BLaER1 (cell line): ENCODE data around the gene S100A10.
A peak's percentile ranks its signal among the peaks of the same experiment; 100 is the strongest.

Experiments used
- H3K27ac ChIP-seq: shearing (Covaris generic); formaldehyde crosslinking; 2 replicates; pipeline ENCODE4 v1.8.1; 2022
- H3K27me3 ChIP-seq: shearing (Covaris generic); formaldehyde crosslinking; 2 replicates; pipeline ENCODE4 v1.8.1; 2022
- H3K36me3 ChIP-seq: shearing (Covaris generic); formaldehyde crosslinking; 2 replicates; pipeline ENCODE4 v1.8.1; 2022
- H3K4me1 ChIP-seq: shearing (Covaris generic); formaldehyde crosslinking; 2 replicates; pipeline ENCODE4 v1.8.1; 2022
- H3K4me2 ChIP-seq: shearing (Covaris generic); formaldehyde crosslinking; 2 replicates; pipeline ENCODE4 v1.8.1; 2022
- H3K4me3 ChIP-seq: shearing (Covaris generic); formaldehyde crosslinking; 2 replicates; pipeline ENCODE4 v1.8.1; 2022
- H3K9ac ChIP-seq: shearing (Covaris generic); formaldehyde crosslinking; 2 replicates; pipeline ENCODE4 v1.8.1; 2022
- H3K9me3 ChIP-seq: shearing (Covaris generic); formaldehyde crosslinking; 2 replicates; pipeline ENCODE4 v1.8.1; 2022
- H4K20me1 ChIP-seq: shearing (Covaris generic); formaldehyde crosslinking; 2 replicates; pipeline ENCODE4 v1.8.1; 2022
- Cebpa-rat ChIP-seq: shearing (Covaris generic); IDR thresholded peaks from 2 replicates; pipeline ENCODE4 v1.8.1; 2022

The S100A10 gene

GRCh38 chr1:151980287-151981177 is 13.1 kb downstream of the S100A10 start:
- no peak for TF ChIP-seq Cebpa-rat
- Histone ChIP-seq H4K20me1 (no peaks in the 10 kb centered on the region), H3K36me3 (peaks cover 20% of the 10 kb centered on the region), H3K9ac (no peak overlapping the region), H3K27me3 (no peaks in the 10 kb centered on the region), H3K4me3 (no peak overlapping the region), H3K9me3 (no peaks in the 10 kb centered on the region), H3K4me1 (peaks cover 45% of the 10 kb centered on the region), H3K27ac (no peak overlapping the region), H3K4me2 (peak overlapping the region; percentile 63)

- no peak overlapping the region for H3K4me3 ChIP-seq
- no peak for TF ChIP-seq Cebpa-rat
- H3K4me2 ChIP-seq, result no peak overlapping the region
- H3K27me3 ChIP-seq, result no peaks in the 10 kb centered on the region
- no peaks in the 10 kb centered on the region for H3K9me3 ChIP-seq
- no peak overlapping the region for H3K9ac ChIP-seq
- H3K4me1 ChIP-seq, result peaks cover 29% of the 10 kb centered on the region
- H4K20me1 ChIP-seq, result no peaks in the 10 kb centered on the region
- no peak overlapping the region for H3K27ac ChIP-seq
- peaks cover 20% of the 10 kb centered on the region for H3K36me3 ChIP-seq
Measured at GRCh38 chr1:151978922-151979321, 14.7 kb downstream of the S100A10 start.

GRCh38 chr1:151977662-151978230 is 15.9 kb downstream of the S100A10 start:
- Histone ChIP-seq H3K4me3 (no peak overlapping the region), H3K9me3 (no peaks in the 10 kb centered on the region), H3K4me1 (peaks cover 17% of the 10 kb centered on the region), H3K4me2 (no peak overlapping the region), H4K20me1 (no peaks in the 10 kb centered on the region), H3K36me3 (peaks cover 13% of the 10 kb centered on the region), H3K27me3 (no peaks in the 10 kb centered on the region), H3K9ac (no peak overlapping the region), H3K27ac (no peak overlapping the region)
- TF ChIP-seq Cebpa-rat, result no peak

- no peak overlapping the region for H3K9ac ChIP-seq
- no peaks in the 10 kb centered on the region for H3K9me3 ChIP-seq
- TF ChIP-seq Cebpa-rat, result no peak
- no peaks in the 10 kb centered on the region for H4K20me1 ChIP-seq
- no peaks in the 10 kb centered on the region for H3K27me3 ChIP-seq
- no peak overlapping the region for H3K4me2 ChIP-seq
- H3K36me3 ChIP-seq, result 0 out of 2 replicates have a peak, but pooled peaks cover 6% of the 10 kb centered on the region
- no peak overlapping the region for H3K4me3 ChIP-seq
- no peak overlapping the region for H3K27ac ChIP-seq
- peaks cover 17% of the 10 kb centered on the region for H3K4me1 ChIP-seq
Measured at GRCh38 chr1:151976858-151977257, 16.8 kb downstream of the S100A10 start.

GRCh38 chr1:151976015-151976343 is 17.7 kb downstream of the S100A10 start:
- Histone ChIP-seq H3K36me3 (0 out of 2 replicates have a peak, but pooled peaks cover 1% of the 10 kb centered on the region), H3K9ac (no peak overlapping the region), H3K4me2 (no peak overlapping the region), H3K27ac (no peak overlapping the region), H3K4me1 (peaks cover 13% of the 10 kb centered on the region), H3K9me3 (no peaks in the 10 kb centered on the region), H3K27me3 (no peaks in the 10 kb centered on the region), H4K20me1 (no peaks in the 10 kb centered on the region), H3K4me3 (no peak overlapping the region)
- no peak for TF ChIP-seq Cebpa-rat

- no peak overlapping the region for H3K9ac ChIP-seq
- no peak overlapping the region for H3K4me2 ChIP-seq
Measured at GRCh38 chr1:151975311-151976014, 18.2 kb downstream of the S100A10 start.

GRCh38 chr1:151972542-151973248 is 21.0 kb downstream of the S100A10 start:
- Histone ChIP-seq H3K4me3 (no peak overlapping the region), H3K36me3 (no peaks in the 10 kb centered on the region), H3K9ac (no peak overlapping the region), H3K9me3 (no peaks in the 10 kb centered on the region), H4K20me1 (no peaks in the 10 kb centered on the region), H3K27me3 (no peaks in the 10 kb centered on the region), H3K27ac (no peak overlapping the region), H3K4me2 (no peak overlapping the region), H3K4me1 (peaks cover 8% of the 10 kb centered on the region)
- no peak for TF ChIP-seq Cebpa-rat

More at GRCh38 chr1:151975311-151976014, 18.2 kb downstream of the S100A10 start:
- no peaks in the 10 kb centered on the region for H3K9me3 ChIP-seq
- H3K27ac ChIP-seq, result no peak overlapping the region
- H3K36me3 ChIP-seq, result no peaks in the 10 kb centered on the region
- no peaks in the 10 kb centered on the region for H3K27me3 ChIP-seq
- no peak for TF ChIP-seq Cebpa-rat
- H3K4me3 ChIP-seq, result no peak overlapping the region
- H4K20me1 ChIP-seq, result no peaks in the 10 kb centered on the region
- H3K4me1 ChIP-seq, result peaks cover 7% of the 10 kb centered on the region

- H3K4me1 ChIP-seq, result peaks cover 9% of the 10 kb centered on the region
- no peaks in the 10 kb centered on the region for H4K20me1 ChIP-seq
- TF ChIP-seq Cebpa-rat, result no peak
- no peak overlapping the region for H3K4me3 ChIP-seq
- H3K4me2 ChIP-seq, result no peak overlapping the region
- H3K27me3 ChIP-seq, result no peaks in the 10 kb centered on the region
- no peak overlapping the region for H3K9ac ChIP-seq
- H3K9me3 ChIP-seq, result no peaks in the 10 kb centered on the region
- H3K27ac ChIP-seq, result no peak overlapping the region
- H3K36me3 ChIP-seq, result no peaks in the 10 kb centered on the region
Measured at GRCh38 chr1:151970626-151971025, 23.0 kb downstream of the S100A10 start.

- H3K9ac ChIP-seq, result no peak overlapping the region
- no peaks in the 10 kb centered on the region for H4K20me1 ChIP-seq
- no peak for TF ChIP-seq Cebpa-rat
- peaks cover 9% of the 10 kb centered on the region for H3K4me1 ChIP-seq
- no peaks in the 10 kb centered on the region for H3K27me3 ChIP-seq
- H3K4me2 ChIP-seq, result no peak overlapping the region
- no peak overlapping the region for H3K4me3 ChIP-seq
- no peaks in the 10 kb centered on the region for H3K9me3 ChIP-seq
- H3K27ac ChIP-seq, result no peak overlapping the region
- no peaks in the 10 kb centered on the region for H3K36me3 ChIP-seq
Measured at GRCh38 chr1:151970128-151970527, 23.5 kb downstream of the S100A10 start.
